GM18520 (cell line): ENCODE data around the gene KRTAP5-8.
"Not testable (repeated sequence)": the region's sequence is repeated elsewhere in the genome, so short reads cannot be mapped to it uniquely, and the experiment has no call there.

Source experiments
- ATAC-seq: cut with Tn5 transposase; IDR thresholded peaks from one replicate; pipeline ENCODE4 v1.9.1; 2021; ENCODE audit not compliant: unreplicated experiment

Gene KRTAP5-8

GRCh38 chr11:71537977-71538665, at the start of gene KRTAP5-8:
Gene KRTAP5-8 (plus strand): TSS chr11:71538025. CDS start chr11:71538056, 31 bp downstream.
- not testable (repeated sequence) for ATAC-seq

- ATAC-seq, result no peak
Observed at GRCh38 chr11:71488681-71489270, 49.0 kb upstream of the KRTAP5-8 start.

GRCh38 chr11:71489311-71490043, 48.3 kb upstream of the KRTAP5-8 start:
- no peak for ATAC-seq

GRCh38 chr11:71490044-71490730, 47.6 kb upstream of the KRTAP5-8 start:
- no peak for ATAC-seq

GRCh38 chr11:71490731-71491390, 47.0 kb upstream of the KRTAP5-8 start:
- ATAC-seq, result no peak

GRCh38 chr11:71491531-71491930, 46.3 kb upstream of the KRTAP5-8 start:
- ATAC-seq, result no peak

GRCh38 chr11:71491940-71492339, 45.9 kb upstream of the KRTAP5-8 start:
- no peak for ATAC-seq

- no peak for ATAC-seq
Observed at GRCh38 chr11:71495286-71496230, 42.3 kb upstream of the KRTAP5-8 start.

- no peak for ATAC-seq
Observed at GRCh38 chr11:71496421-71496820, 41.4 kb upstream of the KRTAP5-8 start.

- ATAC-seq, result no peak
Observed at GRCh38 chr11:71498091-71498490, 39.7 kb upstream of the KRTAP5-8 start.

GRCh38 chr11:71499125-71499524, 38.7 kb upstream of the KRTAP5-8 start:
- ATAC-seq, result no peak

- no peak for ATAC-seq
Observed at GRCh38 chr11:71499546-71499945, 38.3 kb upstream of the KRTAP5-8 start.

GRCh38 chr11:71500601-71501021, 37.2 kb upstream of the KRTAP5-8 start:
- no peak for ATAC-seq

- ATAC-seq, result no peak
Observed at GRCh38 chr11:71501071-71501985, 36.5 kb upstream of the KRTAP5-8 start.

GRCh38 chr11:71502026-71502425, 35.8 kb upstream of the KRTAP5-8 start:
- no peak for ATAC-seq

- ATAC-seq, result no peak
Observed at GRCh38 chr11:71502871-71503435, 34.9 kb upstream of the KRTAP5-8 start.

GRCh38 chr11:71504531-71504930, 33.3 kb upstream of the KRTAP5-8 start:
- no peak for ATAC-seq

GRCh38 chr11:71505001-71505400, 32.8 kb upstream of the KRTAP5-8 start:
- no peak for ATAC-seq
